HUES6 (cell line): Measurements from ENCODE around the gene ZBTB8B.
"Not testable (repeated sequence)": the region's sequence is repeated elsewhere in the genome, so short reads cannot be mapped to it uniquely, and the experiment has no call there.

Source experiments
- H3K27ac ChIP-seq: 2 replicates; pipeline ENCODE4 v1.7.0; 2013; ENCODE audit warnings: low read depth, mild to moderate bottlenecking, low read length, inconsistent platforms
- H3K27me3 ChIP-seq: 2 replicates; pipeline ENCODE4 v1.6.1; 2013; ENCODE audit warnings: low read length; ENCODE audit not compliant: control insufficient read depth, insufficient read depth
- H3K36me3 ChIP-seq: 2 replicates; pipeline ENCODE4 v1.6.1; 2013; ENCODE audit warnings: low read length; ENCODE audit not compliant: control insufficient read depth, insufficient read depth
- H3K4me1 ChIP-seq: 2 replicates; pipeline ENCODE4 v1.6.1; 2013; ENCODE audit warnings: low read length; ENCODE audit not compliant: control insufficient read depth, insufficient read depth
- H3K4me3 ChIP-seq: 2 replicates; pipeline ENCODE4 v1.5.1; 2013; ENCODE audit warnings: low read depth, low read length
- H3K9ac ChIP-seq: one replicate; pipeline ENCODE4 v1.6.1; 2013; ENCODE audit warnings: mild to moderate bottlenecking, low read length
- H3K9me3 ChIP-seq: 2 replicates; pipeline ENCODE4 v1.6.1; 2013; ENCODE audit warnings: low read depth, low read length; ENCODE audit not compliant: control insufficient read depth, insufficient read depth

ZBTB8B gene

GRCh38 chr1:32448186-32448772 lies 16.6 kb upstream of the ZBTB8B start:
- H3K27me3 ChIP-seq, H3K9me3 ChIP-seq, H3K36me3 ChIP-seq: not testable (repeated sequence)
- H3K27ac ChIP-seq = peak overlapping the region; percentile 70; the same call in 1 of the 2 replicates
- peaks cover 32% of the 10 kb centered on the region for H3K4me1 ChIP-seq
- H3K4me3 ChIP-seq = peak overlapping the region; percentile 43
- H3K9ac ChIP-seq = peak overlapping the region; percentile 64

- H3K27me3 ChIP-seq = no peaks in the 10 kb centered on the region
- H3K9ac ChIP-seq = peak overlapping the region; percentile 64
- H3K36me3 ChIP-seq = no peaks in the 10 kb centered on the region
- H3K4me1 ChIP-seq = peaks cover 25% of the 10 kb centered on the region
- peak overlapping the region; percentile 36; the same call in 1 of the 2 replicates for H3K4me3 ChIP-seq
- peak overlapping the region; percentile 70; the same call in 1 of the 2 replicates for H3K27ac ChIP-seq
- peaks cover 6% of the 10 kb centered on the region; the same call in 1 of the 2 replicates for H3K9me3 ChIP-seq
Measured at GRCh38 chr1:32448773-32449456, 16.0 kb upstream of the ZBTB8B start.

- not testable (repeated sequence) for H3K27ac ChIP-seq, H3K9me3 ChIP-seq, H3K4me3 ChIP-seq, H3K27me3 ChIP-seq, H3K9ac ChIP-seq, H3K36me3 ChIP-seq
- H3K4me1 ChIP-seq = peaks cover 20% of the 10 kb centered on the region
Measured at GRCh38 chr1:32449457-32449831, 15.4 kb upstream of the ZBTB8B start.

- Histone ChIP-seq H3K9me3 (peaks cover 23% of the 10 kb centered on the region), H3K9ac (no peak overlapping the region), H3K27me3 (no peaks in the 10 kb centered on the region), H3K4me1 (no peaks in the 10 kb centered on the region), H3K36me3 (no peaks in the 10 kb centered on the region), H3K4me3 (no peak overlapping the region), H3K27ac (no peak overlapping the region)
Measured at GRCh38 chr1:32454726-32455125, 10.1 kb upstream of the ZBTB8B start.

GRCh38 chr1:32455958-32456357 lies 8.9 kb upstream of the ZBTB8B start:
- H3K36me3 ChIP-seq = no peaks in the 10 kb centered on the region
- no peaks in the 10 kb centered on the region for H3K27me3 ChIP-seq
- no peak overlapping the region for H3K9ac ChIP-seq
- no peaks in the 10 kb centered on the region for H3K4me1 ChIP-seq
- no peak overlapping the region for H3K4me3 ChIP-seq
- H3K27ac ChIP-seq = no peak overlapping the region
- H3K9me3 ChIP-seq = peaks cover 27% of the 10 kb centered on the region

GRCh38 chr1:32458798-32459197 lies 6.1 kb upstream of the ZBTB8B start:
- not testable (repeated sequence) for H3K4me1 ChIP-seq, H3K27ac ChIP-seq, H3K4me3 ChIP-seq, H3K27me3 ChIP-seq, H3K9ac ChIP-seq, H3K36me3 ChIP-seq
- H3K9me3 ChIP-seq = peaks cover 27% of the 10 kb centered on the region

- not testable (repeated sequence) for H3K4me3 ChIP-seq, H3K4me1 ChIP-seq, H3K9ac ChIP-seq, H3K27ac ChIP-seq, H3K27me3 ChIP-seq, H3K36me3 ChIP-seq
- peaks cover 23% of the 10 kb centered on the region for H3K9me3 ChIP-seq
Measured at GRCh38 chr1:32462977-32463376, 1.9 kb upstream of the ZBTB8B start.

- Histone ChIP-seq H3K27me3 (peaks cover 5% of the 10 kb centered on the region; the same call in 1 of the 2 replicates), H3K9me3 (peaks cover 11% of the 10 kb centered on the region), H3K9ac (peak overlapping the region; percentile 52), H3K36me3 (no peaks in the 10 kb centered on the region), H3K4me3 (peak overlapping the region; percentile 75), H3K4me1 (no peaks in the 10 kb centered on the region), H3K27ac (no peak overlapping the region)
Measured at GRCh38 chr1:32464191-32464715, 619 bp upstream of the ZBTB8B start.

- Histone ChIP-seq H3K4me1 (no peaks in the 10 kb centered on the region), H3K27me3 (peaks cover 5% of the 10 kb centered on the region; the same call in 1 of the 2 replicates), H3K36me3 (no peaks in the 10 kb centered on the region), H3K27ac (no peak overlapping the region), H3K9ac (no peak overlapping the region), H3K9me3 (peaks cover under 1% of the 10 kb centered on the region; the same call in 1 of the 2 replicates), H3K4me3 (peak overlapping the region; percentile 75)
Measured at GRCh38 chr1:32465578-32465933, 684 bp downstream of the ZBTB8B start.

- peaks cover 5% of the 10 kb centered on the region; the same call in 1 of the 2 replicates for H3K27me3 ChIP-seq
- H3K36me3 ChIP-seq = peaks cover 7% of the 10 kb centered on the region
- H3K27ac ChIP-seq = no peak overlapping the region
- H3K4me1 ChIP-seq = no peaks in the 10 kb centered on the region
- H3K9ac ChIP-seq = no peak overlapping the region
- H3K9me3 ChIP-seq = no peaks in the 10 kb centered on the region
- no peak overlapping the region for H3K4me3 ChIP-seq
Measured at GRCh38 chr1:32466761-32467160, 1.9 kb downstream of the ZBTB8B start.

- peaks cover 9% of the 10 kb centered on the region for H3K36me3 ChIP-seq
- H3K4me3 ChIP-seq = no peak overlapping the region
- no peaks in the 10 kb centered on the region for H3K4me1 ChIP-seq
- H3K9me3 ChIP-seq = no peaks in the 10 kb centered on the region
- H3K27ac ChIP-seq = no peak overlapping the region
- H3K9ac ChIP-seq = no peak overlapping the region
- peaks cover 5% of the 10 kb centered on the region; the same call in 1 of the 2 replicates for H3K27me3 ChIP-seq
Measured at GRCh38 chr1:32468791-32469190, 3.9 kb downstream of the ZBTB8B start.
